ENCODE results near the gene PLXNC1. TPM values are rescaled to one million over a fixed set of nuclear protein-coding genes. Genes with fewer than 3 reads are reported as not detected.
A peak's percentile ranks its signal among the peaks of the same experiment; 100 is the strongest.

PLXNC1 gene
- polyA plus RNA-seq, 1 donor from 2014 or later = 6.6 TPM

GRCh38 chr12:94267537-94267872 is 119.1 kb downstream of the PLXNC1 start:
- H3K27me3 Mint-ChIP-seq = no peaks in the 10 kb centered on the region
- H3K4me3 Mint-ChIP-seq = peak overlapping the region in 3 of 4 donors; percentile 34 to 81 (median 63)
- H3K36me3 Mint-ChIP-seq = peaks cover 17% of the 10 kb centered on the region
- peaks cover 53 to 67% (median 56%) of the 10 kb centered on the region in 3 donors for H3K4me1 Mint-ChIP-seq
- H3K9me3 Mint-ChIP-seq = no peaks in the 10 kb centered on the region
- H3K27ac Mint-ChIP-seq = peak overlapping the region in 2 of 3 donors; percentile 46 to 63

- H3K9me3 Mint-ChIP-seq = no peaks in the 10 kb centered on the region
- no peaks in the 10 kb centered on the region for H3K27me3 Mint-ChIP-seq
- peaks cover 50 to 62% (median 51%) of the 10 kb centered on the region in 3 donors for H3K4me1 Mint-ChIP-seq
- peak overlapping the region in 2 of 3 donors; percentile 46 to 63 for H3K27ac Mint-ChIP-seq
- peak overlapping the region in 3 of 4 donors; percentile 34 to 81 (median 63) for H3K4me3 Mint-ChIP-seq
- H3K36me3 Mint-ChIP-seq = peaks cover 17% of the 10 kb centered on the region
These were observed 119.6 kb downstream of the PLXNC1 start for GRCh38 chr12:94267921-94268471.

GRCh38 chr12:94269316-94269999 is 121.1 kb downstream of the PLXNC1 start:
- peaks cover 14% of the 10 kb centered on the region for H3K36me3 Mint-ChIP-seq
- H3K9me3 Mint-ChIP-seq = no peaks in the 10 kb centered on the region
- H3K27me3 Mint-ChIP-seq = no peaks in the 10 kb centered on the region
- peaks cover 44 to 62% (median 45%) of the 10 kb centered on the region in 3 donors for H3K4me1 Mint-ChIP-seq
- no peak overlapping the region for H3K27ac Mint-ChIP-seq
- H3K4me3 Mint-ChIP-seq = no peak overlapping the region

- Mint-ChIP-seq H3K36me3 (peaks cover 6% of the 10 kb centered on the region), H3K9me3 (no peaks in the 10 kb centered on the region), H3K4me3 (peak overlapping the region in 1 of 4 donors; percentile 33), H3K27me3 (no peaks in the 10 kb centered on the region), H3K4me1 (peaks cover 36 to 49% (median 39%) of the 10 kb centered on the region in 3 donors), H3K27ac (peak overlapping the region in 2 of 3 donors; percentile 0 to 67)
These were observed 123.0 kb downstream of the PLXNC1 start for GRCh38 chr12:94271351-94271750.

GRCh38 chr12:94272280-94272679 is 123.9 kb downstream of the PLXNC1 start:
- H3K27ac Mint-ChIP-seq = peak overlapping the region in 2 of 3 donors; percentile 11 to 31
- no peaks in the 10 kb centered on the region for H3K27me3 Mint-ChIP-seq
- H3K4me3 Mint-ChIP-seq = no peak overlapping the region
- peaks cover 3% of the 10 kb centered on the region for H3K36me3 Mint-ChIP-seq
- peaks cover 27 to 40% (median 31%) of the 10 kb centered on the region in 3 donors for H3K4me1 Mint-ChIP-seq
- H3K9me3 Mint-ChIP-seq = no peaks in the 10 kb centered on the region

GRCh38 chr12:94273272-94273671 is 124.9 kb downstream of the PLXNC1 start:
- Mint-ChIP-seq H3K4me1 (peaks cover 19 to 30% (median 27%) of the 10 kb centered on the region in 3 donors), H3K4me3 (no peak overlapping the region), H3K27ac (no peak overlapping the region), H3K36me3 (peaks cover 3% of the 10 kb centered on the region), H3K9me3 (no peaks in the 10 kb centered on the region), H3K27me3 (no peaks in the 10 kb centered on the region)

GRCh38 chr12:94276725-94277124 is 128.3 kb downstream of the PLXNC1 start:
- Mint-ChIP-seq H3K4me1 (peaks cover 6 to 9% (median 8%) of the 10 kb centered on the region in 3 donors), H3K27ac (no peak overlapping the region), H3K9me3 (no peaks in the 10 kb centered on the region), H3K27me3 (no peaks in the 10 kb centered on the region), H3K4me3 (no peak overlapping the region), H3K36me3 (peaks cover 10% of the 10 kb centered on the region)

GRCh38 chr12:94277426-94278000 is 129.1 kb downstream of the PLXNC1 start:
- Mint-ChIP-seq H3K27ac (peak overlapping the region in 1 of 3 donors; percentile 76), H3K9me3 (peaks cover 0 to 2% (median 0%) of the 10 kb centered on the region in 3 donors), H3K4me1 (peaks cover 11 to 15% (median 12%) of the 10 kb centered on the region in 3 donors), H3K27me3 (no peaks in the 10 kb centered on the region), H3K4me3 (no peak overlapping the region), H3K36me3 (peaks cover 12% of the 10 kb centered on the region)

- Mint-ChIP-seq H3K36me3 (peaks cover 17% of the 10 kb centered on the region), H3K4me1 (peaks cover 15 to 26% (median 25%) of the 10 kb centered on the region in 3 donors), H3K27ac (no peak overlapping the region), H3K9me3 (peaks cover 0 to 2% (median 0%) of the 10 kb centered on the region in 3 donors), H3K4me3 (no peak overlapping the region), H3K27me3 (no peaks in the 10 kb centered on the region)
These were observed 131.7 kb downstream of the PLXNC1 start for GRCh38 chr12:94280063-94280462.

GRCh38 chr12:94282675-94283074 is 134.3 kb downstream of the PLXNC1 start:
- Mint-ChIP-seq H3K27ac (peak overlapping the region in 2 of 3 donors; percentile 54 to 74), H3K4me3 (peak overlapping the region in 2 of 4 donors; percentile 41 to 93), H3K27me3 (no peaks in the 10 kb centered on the region), H3K36me3 (peaks cover 17% of the 10 kb centered on the region), H3K9me3 (peaks cover 0 to 2% (median 0%) of the 10 kb centered on the region in 3 donors), H3K4me1 (peaks cover 21 to 29% (median 28%) of the 10 kb centered on the region in 3 donors)

GRCh38 chr12:94284046-94284445 is 135.7 kb downstream of the PLXNC1 start:
- H3K36me3 Mint-ChIP-seq = peaks cover 22% of the 10 kb centered on the region
- peaks cover 26 to 30% (median 29%) of the 10 kb centered on the region in 3 donors for H3K4me1 Mint-ChIP-seq
- H3K4me3 Mint-ChIP-seq = no peak overlapping the region
- H3K27me3 Mint-ChIP-seq = no peaks in the 10 kb centered on the region
- peaks cover 0 to 2% (median 0%) of the 10 kb centered on the region in 3 donors for H3K9me3 Mint-ChIP-seq
- H3K27ac Mint-ChIP-seq = peak overlapping the region in 1 of 3 donors; percentile 62

GRCh38 chr12:94284859-94285258 is 136.5 kb downstream of the PLXNC1 start:
- H3K27ac Mint-ChIP-seq = peak overlapping the region in 2 of 3 donors; percentile 59 to 62
- H3K4me3 Mint-ChIP-seq = no peak overlapping the region
- H3K27me3 Mint-ChIP-seq = no peaks in the 10 kb centered on the region
- H3K36me3 Mint-ChIP-seq = peaks cover 21% of the 10 kb centered on the region
- peaks cover 0 to 2% (median 0%) of the 10 kb centered on the region in 3 donors for H3K9me3 Mint-ChIP-seq
- H3K4me1 Mint-ChIP-seq = peaks cover 26 to 29% (median 28%) of the 10 kb centered on the region in 3 donors

- Mint-ChIP-seq H3K27me3 (no peaks in the 10 kb centered on the region), H3K9me3 (peaks cover 0 to 2% (median 0%) of the 10 kb centered on the region in 3 donors), H3K36me3 (peaks cover 14% of the 10 kb centered on the region), H3K4me1 (peaks cover 25 to 31% (median 28%) of the 10 kb centered on the region in 3 donors), H3K27ac (peak overlapping the region in 1 of 3 donors; percentile 32), H3K4me3 (no peak overlapping the region)
These were observed 137.7 kb downstream of the PLXNC1 start for GRCh38 chr12:94285943-94286582.

GRCh38 chr12:94286583-94287244 is 138.3 kb downstream of the PLXNC1 start:
- Mint-ChIP-seq H3K36me3 (peaks cover 12% of the 10 kb centered on the region), H3K9me3 (peaks cover 0 to 2% (median 0%) of the 10 kb centered on the region in 3 donors), H3K4me3 (peak overlapping the region in 1 of 4 donors; percentile 21), H3K4me1 (peaks cover 23 to 28% (median 25%) of the 10 kb centered on the region in 3 donors), H3K27me3 (no peaks in the 10 kb centered on the region), H3K27ac (peak overlapping the region in 2 of 3 donors; percentile 46 to 69)

Data from IgD-negative memory B cell (primary cell).